G401.6 (cell line): ENCODE results near the gene SLC2A5.

ENCODE experiments used
- FAIRE-seq: peaks from 2 replicates; lab custom pipeline; 2012; peaks lifted over from hg19 to GRCh38; lab: Jason Lieb, UNC

SLC2A5 gene

GRCh38 chr1:9088807-9089206, 19.4 kb upstream of the SLC2A5 start:
- FAIRE-seq: no peak

DNA sequence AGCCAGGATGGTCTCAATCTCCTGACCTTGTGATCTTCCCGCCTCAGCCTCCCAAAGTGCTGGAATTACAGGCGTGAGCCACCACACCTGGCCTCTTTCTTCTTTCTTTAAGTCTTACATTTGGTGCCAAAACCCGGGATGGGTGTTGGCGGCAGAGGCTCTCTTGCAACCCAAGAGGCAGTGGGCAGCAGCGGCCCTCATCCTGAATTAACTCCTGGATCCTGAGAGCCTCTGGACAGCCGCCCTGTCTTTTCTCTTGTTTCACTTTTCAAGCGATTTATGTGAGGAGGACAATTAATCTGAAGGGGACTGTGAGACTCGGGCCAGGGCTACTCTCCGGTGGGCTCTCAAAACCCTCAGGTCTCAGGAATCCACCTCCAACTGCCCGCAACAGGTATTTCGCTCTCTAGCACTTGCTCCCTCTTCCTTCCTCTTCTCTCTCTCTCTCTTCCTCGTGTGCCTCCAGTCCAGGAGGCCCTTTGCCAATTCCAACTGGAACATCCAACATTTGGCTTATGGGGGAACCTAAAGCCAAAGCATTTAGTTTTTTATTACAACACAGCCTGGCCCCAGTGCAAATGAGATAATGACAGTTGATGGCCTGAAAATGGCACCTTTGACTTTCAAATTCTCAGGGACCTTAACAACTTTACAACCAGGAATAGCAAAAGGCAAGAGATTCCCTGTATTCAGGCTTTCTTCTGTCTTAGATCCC, 18.1 kb upstream of the SLC2A5 start:
- no peak for FAIRE-seq

DNA sequence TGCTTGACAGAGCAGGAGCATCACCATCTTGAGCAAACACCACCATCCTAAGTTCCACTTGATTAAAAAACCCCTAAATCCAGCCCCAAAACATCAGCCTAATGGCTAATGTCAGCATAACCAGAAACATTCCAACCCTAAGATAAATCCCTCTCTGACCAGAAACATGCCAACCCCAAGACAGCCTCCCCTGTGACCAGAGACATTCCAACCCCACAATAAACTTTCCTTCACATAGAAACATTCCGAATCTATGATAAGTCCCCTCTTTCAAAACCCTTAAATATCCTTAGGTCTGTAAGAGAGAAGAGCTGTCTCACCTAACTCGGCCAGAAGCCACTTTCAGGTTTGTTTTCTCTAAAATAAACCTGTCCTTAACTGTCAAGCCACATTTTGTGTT, 17.4 kb upstream of the SLC2A5 start:
- FAIRE-seq: no peak

DNA sequence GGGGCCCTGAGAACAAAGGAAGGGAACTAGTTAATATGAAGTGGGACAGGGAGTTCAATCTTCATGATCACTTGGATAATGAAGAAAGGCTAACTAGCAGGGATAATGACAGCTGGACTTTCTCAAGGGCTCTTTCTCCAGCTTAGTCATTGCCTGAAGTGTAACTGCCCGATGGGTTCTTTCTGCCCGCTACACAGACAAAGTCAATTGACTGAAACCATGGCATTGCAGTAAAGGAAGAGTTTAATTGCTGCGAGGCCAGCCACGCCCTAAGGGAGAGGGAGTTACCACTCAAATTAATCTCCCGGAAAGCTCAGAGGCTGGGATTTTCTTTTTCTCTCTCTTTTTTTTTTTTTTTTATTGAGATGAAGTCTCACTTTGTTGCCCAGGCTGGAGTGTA, 16.6 kb upstream of the SLC2A5 start:
- no peak for FAIRE-seq

GRCh38 chr1:9085306-9085940, 16.0 kb upstream of the SLC2A5 start:
- FAIRE-seq: no peak

DNA sequence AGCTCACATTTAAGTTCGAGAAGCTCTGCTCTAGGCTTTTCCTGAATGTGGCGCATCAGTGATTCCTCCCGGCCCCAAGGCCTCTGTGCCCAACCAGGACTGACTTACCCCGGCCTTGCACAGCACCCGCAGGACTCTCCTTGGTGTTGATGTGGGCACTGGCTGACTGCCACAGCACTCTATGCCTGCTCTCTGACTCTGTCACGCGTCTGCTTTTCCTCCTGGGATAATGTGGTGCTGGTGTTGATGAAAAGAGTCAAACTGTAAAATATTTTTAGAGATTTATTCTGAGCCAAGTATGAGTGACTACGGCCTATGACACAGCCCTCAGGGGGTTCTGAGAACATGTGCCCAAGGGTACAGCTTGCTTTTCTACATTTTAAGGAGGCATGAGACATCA, 15.5 kb upstream of the SLC2A5 start:
- no peak for FAIRE-seq

DNA sequence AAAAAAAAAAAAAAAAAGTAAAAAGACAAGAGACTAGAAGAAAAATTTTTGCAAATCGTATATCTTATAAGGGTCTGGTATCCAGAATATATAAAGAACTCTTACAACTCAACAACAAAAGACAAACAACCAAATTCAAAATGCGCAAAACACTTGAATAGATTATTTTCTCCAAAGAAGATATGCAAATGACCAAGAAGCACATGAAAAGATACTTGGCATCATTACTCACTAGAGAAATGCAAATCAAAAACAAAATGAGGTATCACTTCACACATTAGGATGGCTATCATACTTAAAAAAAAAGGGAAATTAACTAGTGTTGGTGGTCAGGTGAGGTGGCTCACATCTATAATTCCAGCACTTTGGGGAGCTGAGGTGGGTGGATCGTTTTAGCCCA, 12.0 kb upstream of the SLC2A5 start:
- no peak for FAIRE-seq

- FAIRE-seq: no peak
These were observed 11.4 kb upstream of the SLC2A5 start for GRCh38 chr1:9080705-9081291.

DNA sequence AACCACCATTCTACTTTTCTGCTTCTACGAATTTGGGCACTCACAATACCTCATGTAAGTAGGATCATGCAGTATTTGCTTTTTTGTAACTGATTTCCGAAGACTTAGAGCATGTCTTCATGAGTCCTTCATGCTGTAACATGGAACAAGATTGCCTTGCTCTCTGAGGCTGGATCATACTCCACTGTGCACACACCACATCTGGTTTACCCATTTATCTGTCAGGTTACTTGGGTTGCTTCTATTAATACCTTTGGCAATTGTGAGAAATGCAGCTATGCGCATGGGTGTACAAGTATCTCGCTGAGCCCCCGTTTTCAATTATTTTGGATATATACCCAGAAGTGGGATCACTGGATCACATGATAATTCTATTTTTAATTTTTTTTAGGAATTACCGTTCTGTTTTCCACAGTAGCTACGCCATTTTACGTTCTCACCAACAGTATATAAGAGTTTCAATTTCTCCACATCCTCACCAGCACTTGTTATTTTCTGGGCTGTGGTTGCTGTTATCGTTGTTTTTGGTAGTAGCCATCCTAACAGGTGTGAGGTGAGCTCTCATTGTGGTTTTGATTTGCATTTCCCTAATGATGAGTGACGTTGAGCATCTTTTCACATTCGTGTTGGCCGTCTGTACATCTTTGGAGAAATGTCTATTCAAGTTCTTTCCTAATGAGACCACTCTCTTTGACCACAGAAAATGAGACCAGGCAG, 10.7 kb upstream of the SLC2A5 start:
- no peak for FAIRE-seq

DNA sequence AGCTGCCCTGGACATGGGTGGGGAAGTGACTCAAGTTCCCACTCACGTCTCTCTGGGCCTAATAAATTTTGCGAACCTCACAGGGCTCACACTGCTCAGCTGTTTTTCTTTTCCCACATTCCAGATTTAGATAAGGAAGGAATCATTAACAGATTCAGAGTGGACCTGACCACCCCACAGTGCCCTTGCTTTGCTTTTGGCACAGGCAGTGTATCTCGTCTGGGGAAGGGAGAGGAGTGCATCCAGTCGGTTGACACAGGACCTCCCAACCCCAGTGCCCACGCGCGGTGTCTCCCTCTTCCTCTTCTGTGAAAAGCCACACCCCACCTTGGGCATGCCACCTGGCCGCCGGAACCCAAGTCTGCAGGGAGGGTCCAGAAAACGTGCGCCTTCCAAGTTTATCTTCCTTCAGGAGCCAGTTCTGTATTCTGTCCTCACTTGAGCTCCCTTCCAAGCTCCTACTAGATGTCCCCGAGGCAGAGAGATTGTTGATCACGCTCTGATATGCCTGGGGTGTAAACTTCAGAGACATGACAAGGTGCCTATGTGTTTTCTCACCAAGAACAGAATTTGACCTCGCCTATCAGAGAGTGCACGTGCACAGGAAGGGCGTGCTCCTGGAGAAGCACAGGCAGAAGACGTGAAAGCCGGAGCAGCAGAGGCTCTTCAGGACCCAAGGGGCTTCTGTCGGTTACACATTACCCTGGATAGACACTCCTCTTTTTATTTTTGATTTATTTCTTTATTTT, 9.5 kb upstream of the SLC2A5 start:
- FAIRE-seq: no peak

- no peak for FAIRE-seq
These were observed 8.7 kb upstream of the SLC2A5 start for GRCh38 chr1:9078015-9078751.

- FAIRE-seq: no peak
These were observed 5.6 kb upstream of the SLC2A5 start for GRCh38 chr1:9075022-9075421.

GRCh38 chr1:9073143-9073542, 3.7 kb upstream of the SLC2A5 start:
- no peak for FAIRE-seq

- no peak for FAIRE-seq
These were observed 2.3 kb upstream of the SLC2A5 start for GRCh38 chr1:9071554-9072235.

DNA sequence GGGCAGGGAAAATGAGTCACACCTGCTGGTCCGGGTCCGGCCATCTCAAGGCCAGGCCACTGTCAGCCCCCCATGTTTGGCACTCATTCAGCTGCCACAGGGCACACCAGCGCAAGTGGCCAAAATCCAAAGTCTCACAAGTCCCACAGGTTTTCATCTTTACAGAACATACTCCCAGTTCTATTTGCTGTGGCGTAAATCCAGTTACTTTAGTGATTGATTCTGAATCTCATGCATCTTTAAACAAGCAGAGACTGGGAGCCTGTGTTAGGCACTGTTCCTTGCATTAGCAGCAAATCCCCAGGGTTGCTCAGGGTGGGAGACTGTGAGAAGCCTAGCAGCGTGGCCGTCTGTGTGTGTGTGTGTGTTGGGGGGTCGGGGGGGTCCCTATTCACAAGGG, 1.1 kb upstream of the SLC2A5 start:
- no peak for FAIRE-seq

- no peak for FAIRE-seq
These were observed 482 bp downstream of the SLC2A5 start for GRCh38 chr1:9068981-9069325.

- no peak for FAIRE-seq
These were observed 2.3 kb downstream of the SLC2A5 start for GRCh38 chr1:9066945-9067807.

- no peak for FAIRE-seq
These were observed 4.2 kb downstream of the SLC2A5 start for GRCh38 chr1:9065213-9065751.

- no peak for FAIRE-seq
These were observed 6.6 kb downstream of the SLC2A5 start for GRCh38 chr1:9062846-9063245.

- FAIRE-seq: no peak
These were observed 7.4 kb downstream of the SLC2A5 start for GRCh38 chr1:9062021-9062471.
